Tongue (tissue), 2 donors: ENCODE data around the gene TMEM198. TPM values are rescaled to one million over a fixed set of nuclear protein-coding genes. Genes with fewer than 3 reads are reported as not detected.
A peak's percentile ranks its signal among the peaks of the same experiment; 100 is the strongest.

Source experiments
- DNase-seq: peaks from one replicate; pipeline ENCODE4 v3.0.0-alpha.2; 2015
- total RNA-seq: library from RNA; depleted of rRNA; stranded (reverse); fragments of >200 nt; gene quantifications from one replicate; pipeline ENCODE4 v1.2.3, GENCODE V29; 2014

The TMEM198 gene
- total RNA-seq, 1 donor from 2014 or later = 2.9 TPM

GRCh38 chr2:219525533-219526232 is 18.1 kb upstream of the TMEM198 start:
- no peak for DNase-seq

DNA sequence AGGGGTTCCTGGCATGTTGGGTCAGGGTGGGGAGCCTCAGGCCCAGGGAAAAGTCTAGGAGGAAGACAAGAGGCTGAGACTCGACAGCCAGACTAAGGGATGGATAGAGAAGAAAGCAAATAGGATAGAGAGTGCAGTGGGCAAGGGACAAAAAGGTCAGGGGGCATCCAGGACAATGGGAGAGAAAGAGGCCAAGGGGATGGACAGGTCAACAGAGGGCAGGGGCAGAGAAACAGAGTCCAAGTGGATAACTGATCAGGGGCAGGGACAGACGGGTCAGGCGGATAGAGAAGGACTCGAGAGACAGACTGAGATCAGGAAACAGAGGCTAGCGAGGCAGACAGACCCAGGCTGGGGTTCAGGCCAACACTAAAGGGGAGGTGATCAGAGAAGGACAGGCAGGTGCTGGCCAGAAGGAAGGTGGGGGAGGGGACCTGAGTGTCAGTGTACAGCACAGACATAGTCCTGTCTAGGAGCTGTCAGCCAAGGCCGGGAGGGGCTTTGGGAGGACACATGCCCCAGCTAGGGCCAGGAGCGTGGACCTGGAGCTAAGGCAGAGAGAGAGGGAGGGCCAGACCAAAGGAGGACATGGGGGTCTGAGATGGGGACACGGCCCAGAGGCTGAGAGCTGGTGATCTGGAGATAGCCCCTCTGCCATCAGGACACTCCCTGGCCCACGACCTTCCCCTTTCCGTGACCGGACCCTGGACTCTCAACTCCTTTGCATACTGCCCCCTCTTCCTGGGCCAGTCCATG is 17.3 kb upstream of the TMEM198 start:
- DNase-seq = no peak

GRCh38 chr2:219527076-219527394 is 16.8 kb upstream of the TMEM198 start:
- no peak for DNase-seq

GRCh38 chr2:219527472-219527871 is 16.4 kb upstream of the TMEM198 start:
- DNase-seq = no peak

DNA sequence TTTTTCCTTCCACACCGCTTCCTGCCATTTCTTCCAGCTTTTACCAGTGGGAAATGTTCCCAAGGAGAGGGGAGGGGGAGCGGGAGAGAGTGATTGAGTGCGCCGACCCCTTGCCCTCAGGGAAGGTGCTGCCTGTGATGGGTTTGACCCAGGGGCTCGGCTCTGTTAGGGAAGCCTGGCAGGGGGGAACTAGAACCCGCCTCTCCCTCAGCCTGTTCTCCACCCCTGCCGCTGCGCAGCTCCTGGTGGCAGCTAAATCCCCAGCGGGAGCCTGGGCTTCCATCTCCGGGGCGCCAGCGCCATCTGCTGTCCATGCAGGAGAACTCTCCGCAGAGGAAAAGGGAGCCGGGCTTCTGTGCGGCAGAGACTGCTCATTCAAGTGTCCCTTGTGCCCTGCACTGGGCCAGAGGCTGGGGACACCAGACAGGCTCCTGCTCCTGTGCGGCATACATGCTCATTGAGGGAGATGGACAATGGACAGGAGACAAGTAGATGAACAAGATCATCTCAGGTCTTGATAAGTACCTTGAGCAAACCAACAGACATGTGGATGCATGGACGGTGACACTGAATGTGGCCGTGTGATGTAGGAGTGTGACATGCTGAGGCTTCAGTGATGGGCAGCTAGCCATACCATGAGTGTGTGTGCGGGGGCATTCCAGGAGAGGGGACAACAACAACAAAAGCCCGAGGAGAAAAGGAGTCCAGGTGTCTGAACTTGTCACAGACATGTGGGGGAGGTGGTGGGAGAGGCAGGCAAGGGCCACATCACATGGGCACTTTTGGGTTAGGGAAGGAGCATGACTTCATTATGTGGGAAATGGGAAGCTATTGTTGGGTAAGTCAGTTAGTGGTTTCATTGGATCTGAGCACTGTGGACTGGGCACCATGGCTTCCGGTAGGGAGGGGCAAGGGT is 13.5 kb upstream of the TMEM198 start:
- DNase-seq = peak; percentile 95

- no peak for DNase-seq
Observed at GRCh38 chr2:219531639-219532377, 12.0 kb upstream of the TMEM198 start.

- no peak for DNase-seq
Observed at GRCh38 chr2:219532378-219532649, 11.5 kb upstream of the TMEM198 start.

DNA sequence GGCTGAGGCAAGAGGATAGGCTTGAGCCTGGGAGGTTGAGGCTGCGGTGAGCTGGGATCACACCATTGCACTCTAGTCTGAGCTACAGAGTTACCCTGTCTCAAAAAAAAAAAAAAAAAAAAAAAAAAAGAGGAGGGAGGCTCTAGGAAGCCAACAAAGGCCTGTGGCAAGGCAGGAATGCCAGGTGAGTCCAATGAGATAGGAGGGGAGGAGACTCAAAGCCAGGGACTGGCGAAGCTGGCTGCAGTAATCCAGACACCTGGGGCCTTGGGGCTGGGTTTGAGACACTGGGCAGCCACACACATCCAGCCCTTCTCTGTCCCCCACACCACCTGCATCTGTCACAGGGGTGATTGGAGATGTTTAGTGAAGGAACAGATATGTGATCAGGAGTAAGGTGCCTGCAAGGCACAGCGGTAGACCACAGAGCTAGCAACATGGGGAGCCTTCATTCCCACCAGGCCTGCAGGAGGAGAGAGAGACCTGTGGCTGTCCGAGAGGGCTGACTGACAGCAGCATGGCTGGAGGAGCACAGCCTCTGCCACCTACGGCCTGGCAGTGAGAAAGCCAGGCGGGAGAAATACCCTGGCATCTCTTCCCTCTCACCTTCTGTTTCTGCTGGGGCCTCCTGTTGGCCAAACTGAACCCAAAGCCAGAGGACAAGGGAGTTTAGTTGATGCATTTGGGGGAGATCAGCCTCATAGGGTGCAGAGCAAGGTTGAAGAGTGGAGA is 9.7 kb upstream of the TMEM198 start:
- no peak for DNase-seq

DNA sequence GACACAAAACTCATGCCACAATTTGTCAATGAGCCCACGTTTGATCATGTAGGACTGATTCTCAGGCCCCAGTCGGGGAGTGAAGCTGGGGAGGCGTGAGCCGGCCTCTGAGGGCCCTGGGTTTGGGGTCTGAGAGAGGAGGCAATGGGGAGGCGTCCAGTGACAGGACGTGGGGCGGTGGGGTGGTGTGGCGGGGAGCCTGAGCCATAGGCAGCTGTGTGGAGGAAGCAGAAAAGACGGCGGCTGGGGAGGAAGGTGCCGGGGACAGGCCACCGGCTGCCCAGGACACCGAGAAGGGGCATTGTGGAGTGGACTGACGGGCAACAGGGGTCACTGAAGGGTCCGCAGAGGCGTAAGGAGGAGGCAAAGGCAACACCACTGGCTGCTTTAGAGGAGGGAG is 7.4 kb upstream of the TMEM198 start:
- DNase-seq = no peak

DNA sequence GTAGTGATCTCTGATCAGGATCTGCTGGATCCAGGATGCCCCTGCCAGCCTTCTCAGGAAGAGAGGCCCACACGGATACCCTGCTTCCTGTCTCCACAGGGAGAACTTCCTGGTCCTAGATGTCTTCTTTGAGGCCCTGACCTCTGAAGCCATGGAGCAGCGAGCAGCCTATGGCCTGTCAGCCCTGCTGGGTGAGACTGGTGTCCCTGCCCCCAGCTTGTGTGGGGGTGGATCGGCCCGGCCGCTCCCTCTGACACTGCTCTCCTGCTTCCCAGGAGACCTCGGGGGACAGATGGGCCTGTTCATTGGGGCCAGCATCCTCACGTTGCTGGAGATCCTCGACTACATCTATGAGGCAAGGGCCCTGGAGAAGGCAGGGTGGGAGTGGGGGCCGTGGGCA is 6.9 kb upstream of the TMEM198 start:
- no peak for DNase-seq

DNA sequence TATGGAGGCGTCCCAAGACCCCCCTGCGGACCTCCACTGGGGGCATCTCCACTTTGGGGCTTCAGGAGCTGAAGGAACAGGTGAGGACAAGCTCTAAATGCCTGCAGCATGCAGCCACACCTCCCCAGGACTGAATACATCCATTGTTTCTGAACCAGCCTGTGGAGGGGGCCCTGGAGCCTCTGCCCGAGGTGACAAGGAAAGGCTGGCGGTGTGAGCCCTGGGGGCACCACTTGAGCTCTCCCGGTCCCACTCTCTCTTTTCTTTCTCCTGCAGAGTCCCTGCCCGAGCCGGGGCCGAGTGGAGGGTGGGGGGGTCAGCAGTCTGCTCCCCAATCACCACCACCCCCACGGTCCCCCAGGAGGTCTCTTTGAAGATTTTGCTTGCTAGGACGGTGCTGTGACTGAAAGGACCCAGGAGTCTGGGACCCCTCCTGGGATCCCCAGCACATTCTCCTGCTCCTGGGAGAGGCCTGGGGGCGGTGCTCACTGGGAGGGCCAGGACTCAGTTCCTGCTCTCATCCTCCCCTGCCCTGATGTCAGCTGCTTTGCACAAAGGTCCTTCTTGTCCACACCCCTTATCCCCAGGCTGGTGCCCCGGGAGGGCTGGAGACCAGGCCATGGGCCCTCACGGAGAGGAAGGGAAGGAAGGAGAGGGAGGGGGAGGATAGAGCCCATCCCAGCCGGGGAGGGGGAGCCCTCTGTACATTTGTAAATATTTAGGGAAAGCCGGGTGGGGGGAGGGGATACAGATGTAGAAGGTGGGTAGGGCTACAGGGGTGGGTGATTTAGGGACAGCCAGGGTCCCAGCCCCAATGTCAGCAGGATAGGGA is 6.0 kb upstream of the TMEM198 start:
- DNase-seq = peak; percentile 40

- DNase-seq = peak; percentile 72
Observed at GRCh38 chr2:219538504-219538951, 5.3 kb upstream of the TMEM198 start.

DNA sequence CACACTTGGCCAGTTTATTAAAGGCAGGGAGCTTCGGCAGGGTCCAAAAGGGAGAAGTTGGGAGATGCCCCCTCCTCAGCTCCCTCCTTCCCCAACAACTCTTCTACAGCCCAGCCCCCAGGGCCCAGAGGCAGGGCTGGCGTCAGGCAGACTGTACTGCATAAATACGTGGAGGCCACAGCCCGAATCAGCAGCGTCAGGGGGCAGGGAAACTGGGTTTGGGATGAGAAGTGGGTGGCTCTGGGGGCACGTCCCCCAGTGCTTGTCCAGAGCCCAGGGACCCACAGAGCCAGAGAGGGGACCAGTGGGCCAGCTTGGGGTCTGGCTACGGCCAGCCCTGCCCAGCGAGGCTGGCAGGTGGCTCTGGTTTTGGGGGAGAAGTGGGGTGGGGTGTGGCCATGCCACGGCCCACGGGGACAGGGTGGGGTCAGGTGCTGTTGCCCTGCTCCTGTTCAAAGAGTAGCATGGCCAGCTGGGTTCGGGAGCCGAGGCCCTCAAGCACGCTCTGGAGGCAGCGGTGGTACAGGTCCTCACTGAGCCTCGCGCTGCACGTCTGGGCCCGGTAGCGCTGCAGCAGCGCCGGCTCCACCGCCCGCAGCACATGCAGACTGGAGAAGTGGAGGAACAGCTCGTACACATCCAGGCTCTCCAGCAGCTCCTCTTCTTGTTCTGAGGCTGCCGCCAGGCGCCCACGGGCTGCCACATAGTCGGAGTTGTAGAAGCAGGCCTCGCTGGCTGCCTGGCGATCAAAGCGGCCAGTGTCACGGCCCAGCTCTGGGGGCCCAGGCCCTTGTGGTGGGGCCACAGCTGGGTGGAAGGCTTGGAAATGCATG is 4.7 kb upstream of the TMEM198 start:
- no peak for DNase-seq

GRCh38 chr2:219539926-219540678 is 3.7 kb upstream of the TMEM198 start:
- DNase-seq = no peak

DNA sequence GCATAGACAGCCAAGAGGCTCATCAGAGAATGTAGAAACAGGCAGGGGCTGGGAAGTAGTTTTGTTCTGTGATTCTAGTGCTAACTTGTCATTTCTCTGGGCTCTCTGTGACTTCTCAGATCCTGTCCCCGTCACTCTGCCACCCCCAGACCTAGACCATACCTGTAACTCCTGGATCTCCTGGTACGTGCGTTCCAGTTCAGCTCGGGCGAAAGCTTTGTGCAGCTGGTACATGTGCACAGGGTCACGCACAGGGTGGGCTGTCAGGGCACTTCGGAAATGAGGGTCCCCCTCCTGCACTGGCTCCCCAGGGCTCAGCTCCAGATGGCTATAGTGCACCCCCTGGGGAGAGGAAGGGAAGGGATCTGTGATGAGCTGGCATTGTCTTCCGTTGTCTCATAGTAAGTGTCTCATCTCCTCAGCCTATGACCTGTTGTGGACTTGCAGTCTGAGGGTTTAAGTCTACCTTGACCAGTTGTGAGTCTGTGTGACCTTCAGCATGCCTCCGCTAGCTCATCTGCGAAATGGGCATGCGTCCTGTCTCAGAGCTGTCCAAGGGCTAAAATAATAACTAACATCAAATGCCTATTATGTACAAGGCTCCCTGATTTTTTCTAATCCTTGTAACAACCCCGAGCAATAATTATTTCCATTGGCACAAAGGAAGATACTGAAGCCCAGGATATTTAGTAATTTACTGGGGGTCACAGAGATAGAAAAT is 2.9 kb upstream of the TMEM198 start:
- no peak for DNase-seq

- DNase-seq = peak; percentile 88
Observed at GRCh38 chr2:219541611-219542180, 2.1 kb upstream of the TMEM198 start.

GRCh38 chr2:219542931-219543595 is 765 bp upstream of the TMEM198 start:
- DNase-seq = peak; percentile 24
